Measurements from ENCODE around the gene HOXA2. TPM values are rescaled to one million over a fixed set of nuclear protein-coding genes. Genes with fewer than 3 reads are reported as not detected.

The HOXA2 gene
- total RNA-seq, 4 donors from 2014 or later, result 3.1 to 7.0 (median 5.0) TPM

DNA sequence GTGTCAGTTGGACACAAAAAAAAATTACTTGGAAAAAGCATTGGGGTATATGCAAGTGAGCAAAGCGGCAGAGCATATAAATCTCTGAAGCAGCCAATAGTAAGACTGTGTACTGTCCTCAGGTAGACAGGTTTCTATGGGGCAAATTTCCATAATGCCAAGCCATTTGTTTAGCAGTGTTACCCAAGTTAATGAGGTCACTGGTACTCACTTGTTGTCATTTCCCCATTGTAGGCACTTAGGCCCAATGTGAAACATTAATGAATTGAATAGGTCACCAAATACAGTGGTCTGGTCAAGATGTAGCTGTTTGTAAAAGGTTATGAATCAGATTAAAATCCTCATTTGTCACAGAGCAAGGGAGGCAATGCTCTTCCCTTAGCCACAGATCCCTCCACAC is 34.2 kb downstream of the HOXA2 start:
- peaks cover 0 to 12% (median 0%) of the 10 kb centered on the region in 3 donors for H3K4me1 ChIP-seq
- no peaks in the 10 kb centered on the region for H3K27me3 ChIP-seq
- TF ChIP-seq POLR2A (IDR thresholded peaks at IDR 0.05) (no peak), POLR2AphosphoS5 (IDR thresholded peaks at IDR 0.05) (no peak), EP300 (IDR thresholded peaks at IDR 0.05) (no peak)
- TF ChIP-seq, protein P1, sequence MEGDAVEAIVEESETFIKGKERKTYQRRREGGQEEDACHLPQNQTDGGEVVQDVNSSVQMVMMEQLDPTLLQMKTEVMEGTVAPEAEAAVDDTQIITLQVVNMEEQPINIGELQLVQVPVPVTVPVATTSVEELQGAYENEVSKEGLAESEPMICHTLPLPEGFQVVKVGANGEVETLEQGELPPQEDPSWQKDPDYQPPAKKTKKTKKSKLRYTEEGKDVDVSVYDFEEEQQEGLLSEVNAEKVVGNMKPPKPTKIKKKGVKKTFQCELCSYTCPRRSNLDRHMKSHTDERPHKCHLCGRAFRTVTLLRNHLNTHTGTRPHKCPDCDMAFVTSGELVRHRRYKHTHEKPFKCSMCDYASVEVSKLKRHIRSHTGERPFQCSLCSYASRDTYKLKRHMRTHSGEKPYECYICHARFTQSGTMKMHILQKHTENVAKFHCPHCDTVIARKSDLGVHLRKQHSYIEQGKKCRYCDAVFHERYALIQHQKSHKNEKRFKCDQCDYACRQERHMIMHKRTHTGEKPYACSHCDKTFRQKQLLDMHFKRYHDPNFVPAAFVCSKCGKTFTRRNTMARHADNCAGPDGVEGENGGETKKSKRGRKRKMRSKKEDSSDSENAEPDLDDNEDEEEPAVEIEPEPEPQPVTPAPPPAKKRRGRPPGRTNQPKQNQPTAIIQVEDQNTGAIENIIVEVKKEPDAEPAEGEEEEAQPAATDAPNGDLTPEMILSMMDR (IDR thresholded peaks at IDR 0.05), result no peak
- WGBS, 2 donors (ENCODE audit: low coverage in 1 of 2), result 88 to 94% methylated on average over 1 of the region's 1 CpG
- no peak for ATAC-seq
- H3K4me3 ChIP-seq, result no peak overlapping the region
- no peak overlapping the region for H3K27ac ChIP-seq
- H3K36me3 ChIP-seq, result no peaks in the 10 kb centered on the region
- H3K9me3 ChIP-seq, result no peaks in the 10 kb centered on the region

DNA sequence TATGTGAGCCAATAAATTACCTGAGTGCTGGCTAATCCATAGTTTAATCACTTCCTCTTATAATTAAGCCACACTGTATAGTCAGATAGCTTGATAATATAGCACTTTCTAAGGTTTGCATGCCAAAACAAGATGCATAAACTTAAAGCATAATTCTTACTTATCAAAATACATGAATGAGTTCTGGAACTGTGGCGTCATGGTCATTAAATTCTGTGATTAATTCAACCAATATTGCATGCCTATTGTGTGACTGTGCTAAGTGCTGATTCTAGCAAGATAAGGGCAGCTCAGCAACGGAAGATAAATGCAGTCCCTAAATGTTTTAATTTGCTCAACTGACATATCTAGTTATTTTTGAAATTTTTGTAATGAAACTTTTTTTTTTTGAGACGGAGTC is 36.3 kb downstream of the HOXA2 start:
- TF ChIP-seq POLR2A (IDR thresholded peaks at IDR 0.05) (no peak), POLR2AphosphoS5 (IDR thresholded peaks at IDR 0.05) (no peak), EP300 (IDR thresholded peaks at IDR 0.05) (no peak)
- TF ChIP-seq, protein P1 (IDR thresholded peaks at IDR 0.05), result no peak
- Histone ChIP-seq H3K27me3 (no peaks in the 10 kb centered on the region), H3K4me3 (no peak overlapping the region), H3K9me3 (no peaks in the 10 kb centered on the region), H3K27ac (no peak overlapping the region), H3K4me1 (peaks cover 0 to 12% (median 0%) of the 10 kb centered on the region in 3 donors), H3K36me3 (no peaks in the 10 kb centered on the region)
- ATAC-seq, result no peak
- WGBS, 2 donors (ENCODE audit: low coverage in 1 of 2), result 76 to 100% methylated on average over 1 to 3 of the region's 3 CpGs

DNA sequence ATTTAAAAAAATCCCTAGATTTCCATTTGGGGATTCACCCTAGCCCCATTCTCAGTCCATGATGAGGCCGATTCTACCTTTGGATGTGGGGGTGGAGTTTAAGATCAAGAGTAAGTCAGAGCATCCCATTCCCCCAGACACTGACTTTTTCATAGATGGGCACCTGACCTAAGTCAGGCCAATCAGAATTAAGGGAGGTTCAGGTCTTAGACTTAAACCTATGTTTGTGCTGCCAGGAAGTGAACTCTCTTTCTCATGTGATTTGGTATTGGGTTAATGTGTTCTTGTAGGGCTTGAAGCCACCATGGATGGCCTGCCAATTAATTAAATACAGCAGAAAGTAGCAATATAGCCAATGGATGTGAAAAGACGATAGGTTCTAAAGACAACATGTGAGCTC is 36.8 kb downstream of the HOXA2 start:
- Histone ChIP-seq H3K4me3 (no peak overlapping the region), H3K4me1 (peaks cover 0 to 12% (median 0%) of the 10 kb centered on the region in 3 donors), H3K27ac (no peak overlapping the region), H3K27me3 (no peaks in the 10 kb centered on the region), H3K9me3 (no peaks in the 10 kb centered on the region), H3K36me3 (no peaks in the 10 kb centered on the region)
- 88 to 96% methylated on average over 2 of the region's 2 CpGs for WGBS, 2 donors (ENCODE audit: low coverage in 1 of 2)
- TF ChIP-seq, protein P1 (IDR thresholded peaks at IDR 0.05), result no peak
- TF ChIP-seq EP300 (IDR thresholded peaks at IDR 0.05), result no peak
- TF ChIP-seq POLR2AphosphoS5 (IDR thresholded peaks at IDR 0.05), result no peak
- no peak for TF ChIP-seq POLR2A (IDR thresholded peaks at IDR 0.05)
- ATAC-seq, result no peak

DNA sequence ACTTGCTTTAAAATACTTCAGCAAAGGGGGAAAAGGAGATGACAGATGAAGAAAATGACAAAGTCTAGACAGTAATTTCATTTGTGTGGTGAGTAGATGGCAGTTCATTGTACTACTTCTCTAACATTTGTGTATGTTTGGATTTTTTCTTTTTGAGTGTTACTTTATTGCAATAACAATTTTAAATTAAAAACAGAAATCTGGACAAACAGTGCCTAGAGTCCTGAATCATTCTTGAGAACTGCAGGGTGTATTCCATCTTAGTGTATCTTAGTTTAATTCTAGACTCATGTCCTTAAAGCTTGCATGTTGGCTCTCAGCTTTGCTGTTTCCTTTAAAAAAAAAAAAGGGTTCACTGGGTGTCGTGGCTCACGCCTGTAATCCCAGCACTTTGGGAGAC is 37.8 kb downstream of the HOXA2 start:
- Histone ChIP-seq H3K27ac (no peak overlapping the region), H3K36me3 (no peaks in the 10 kb centered on the region), H3K27me3 (no peaks in the 10 kb centered on the region), H3K4me3 (no peak overlapping the region), H3K4me1 (peaks cover 0 to 12% (median 0%) of the 10 kb centered on the region in 3 donors), H3K9me3 (no peaks in the 10 kb centered on the region)
- TF ChIP-seq EP300 (IDR thresholded peaks at IDR 0.05) (no peak), POLR2A (IDR thresholded peaks at IDR 0.05) (no peak), POLR2AphosphoS5 (IDR thresholded peaks at IDR 0.05) (no peak)
- TF ChIP-seq, protein P1 (IDR thresholded peaks at IDR 0.05), result no peak
- ATAC-seq, result no peak
- no CpG with 5 or more reads among the region's 2 CpGs for WGBS, 2 donors (ENCODE audit: low coverage in 1 of 2)

DNA sequence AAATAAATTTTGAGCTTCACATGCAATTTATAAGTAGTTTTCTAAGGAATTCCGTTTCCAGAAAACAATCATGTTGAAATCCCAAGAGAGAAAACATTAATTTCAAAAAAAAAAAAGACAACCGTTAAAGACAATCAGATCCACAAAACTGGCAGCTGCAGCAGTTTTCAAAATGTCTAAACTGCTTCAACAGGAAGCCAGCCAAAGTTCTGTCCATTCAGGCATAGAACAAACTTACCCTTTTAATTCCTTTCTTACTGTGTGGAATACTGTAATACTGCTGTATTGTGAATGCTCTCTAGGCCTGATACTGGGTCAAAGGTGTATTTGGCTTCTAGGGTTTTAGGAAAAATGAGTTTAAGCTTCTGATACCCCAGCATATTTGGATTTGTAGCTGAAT is 38.3 kb downstream of the HOXA2 start:
- ATAC-seq, result no peak

More for the DNA sequence above, 38.3 kb downstream of the HOXA2 start:
- no peak for TF ChIP-seq POLR2A (IDR thresholded peaks at IDR 0.05)
- TF ChIP-seq POLR2AphosphoS5 (IDR thresholded peaks at IDR 0.05), result no peak
- no peak for TF ChIP-seq EP300 (IDR thresholded peaks at IDR 0.05)
- TF ChIP-seq, protein P1 (IDR thresholded peaks at IDR 0.05), result no peak
- H3K4me3 ChIP-seq, result no peak overlapping the region
- H3K27me3 ChIP-seq, result no peaks in the 10 kb centered on the region
- no peaks in the 10 kb centered on the region for H3K9me3 ChIP-seq
- H3K27ac ChIP-seq, result no peak overlapping the region
- H3K36me3 ChIP-seq, result no peaks in the 10 kb centered on the region
- WGBS, 2 donors (ENCODE audit: low coverage in 1 of 2), result 6 to 35% methylated on average over 2 of the region's 2 CpGs
- H3K4me1 ChIP-seq, result peaks cover 0 to 12% (median 0%) of the 10 kb centered on the region in 3 donors
